CD1c-positive myeloid dendritic cell (primary cell): ENCODE data around the gene NDC1.
"Not testable (repeated sequence)": the region's sequence is repeated elsewhere in the genome, so short reads cannot be mapped to it uniquely, and the experiment has no call there.

Experiments
- DNase-seq: peaks from one replicate; pipeline ENCODE4 v3.0.0-alpha.2; 2016; ENCODE audit errors: extremely low spot score

NDC1 gene, protein sequence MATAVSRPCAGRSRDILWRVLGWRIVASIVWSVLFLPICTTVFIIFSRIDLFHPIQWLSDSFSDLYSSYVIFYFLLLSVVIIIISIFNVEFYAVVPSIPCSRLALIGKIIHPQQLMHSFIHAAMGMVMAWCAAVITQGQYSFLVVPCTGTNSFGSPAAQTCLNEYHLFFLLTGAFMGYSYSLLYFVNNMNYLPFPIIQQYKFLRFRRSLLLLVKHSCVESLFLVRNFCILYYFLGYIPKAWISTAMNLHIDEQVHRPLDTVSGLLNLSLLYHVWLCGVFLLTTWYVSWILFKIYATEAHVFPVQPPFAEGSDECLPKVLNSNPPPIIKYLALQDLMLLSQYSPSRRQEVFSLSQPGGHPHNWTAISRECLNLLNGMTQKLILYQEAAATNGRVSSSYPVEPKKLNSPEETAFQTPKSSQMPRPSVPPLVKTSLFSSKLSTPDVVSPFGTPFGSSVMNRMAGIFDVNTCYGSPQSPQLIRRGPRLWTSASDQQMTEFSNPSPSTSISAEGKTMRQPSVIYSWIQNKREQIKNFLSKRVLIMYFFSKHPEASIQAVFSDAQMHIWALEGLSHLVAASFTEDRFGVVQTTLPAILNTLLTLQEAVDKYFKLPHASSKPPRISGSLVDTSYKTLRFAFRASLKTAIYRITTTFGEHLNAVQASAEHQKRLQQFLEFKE

DNA sequence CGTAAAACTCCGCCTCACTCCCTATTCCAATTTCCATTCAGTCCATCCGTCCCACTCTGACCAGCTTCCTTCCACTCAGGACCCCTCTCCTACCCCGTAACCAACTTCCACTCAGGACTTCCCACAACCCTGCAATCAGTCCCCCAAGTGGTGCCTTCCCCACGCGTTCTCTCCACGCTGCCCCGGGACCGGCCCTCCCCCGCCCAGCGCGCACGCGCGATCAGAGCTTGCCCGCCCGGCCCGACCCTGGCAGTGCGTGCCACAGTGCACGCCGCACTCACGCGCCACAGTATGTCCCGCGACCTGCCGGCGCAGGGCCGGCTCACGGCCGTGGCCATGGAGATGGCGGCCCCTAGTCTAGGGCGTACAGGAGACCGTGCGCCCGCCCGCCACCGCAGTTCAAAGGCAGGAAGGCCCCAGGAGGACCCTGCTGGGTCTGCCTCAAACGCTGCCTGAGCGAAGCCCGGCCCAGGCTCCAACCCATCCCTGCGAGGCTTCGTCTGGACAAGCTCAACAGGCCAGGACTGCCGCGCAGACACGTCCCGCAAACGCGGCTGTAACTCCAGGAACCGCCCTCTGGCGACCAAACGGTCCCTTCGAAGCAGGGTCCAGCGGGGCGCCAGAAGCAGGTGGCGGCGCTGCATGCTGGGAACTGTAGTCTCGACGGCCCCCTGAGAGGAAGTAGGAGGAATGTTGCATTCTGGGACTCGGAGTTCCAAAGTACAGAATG lies at the start of gene NDC1:
Gene NDC1, minus strand, starts transcription at position 373 of the 730 bp plus-strand sequence. Its CDS starts 35 bp downstream, at position 338.
- DNase-seq = peak; percentile 94

DNA sequence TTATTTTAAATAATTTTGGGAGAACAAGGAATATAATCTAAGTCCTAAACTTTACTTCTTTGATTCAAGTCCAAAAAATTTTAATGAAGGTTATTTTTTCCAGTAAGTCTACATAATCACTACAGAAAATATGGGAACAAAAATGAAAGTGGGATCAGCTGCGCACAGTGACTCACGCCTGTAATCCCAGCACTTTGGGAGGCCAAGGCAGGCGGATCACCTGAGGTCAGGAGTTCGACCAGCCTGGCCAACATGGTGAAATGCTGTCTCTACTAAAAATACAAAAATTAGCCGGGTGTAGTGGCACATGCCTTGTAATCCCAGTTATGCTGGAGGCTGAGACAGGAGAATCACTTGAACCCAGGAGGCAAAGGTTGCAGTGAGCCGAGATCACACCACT lies 45.5 kb upstream of the NDC1 start:
- not testable (repeated sequence) for DNase-seq

DNA sequence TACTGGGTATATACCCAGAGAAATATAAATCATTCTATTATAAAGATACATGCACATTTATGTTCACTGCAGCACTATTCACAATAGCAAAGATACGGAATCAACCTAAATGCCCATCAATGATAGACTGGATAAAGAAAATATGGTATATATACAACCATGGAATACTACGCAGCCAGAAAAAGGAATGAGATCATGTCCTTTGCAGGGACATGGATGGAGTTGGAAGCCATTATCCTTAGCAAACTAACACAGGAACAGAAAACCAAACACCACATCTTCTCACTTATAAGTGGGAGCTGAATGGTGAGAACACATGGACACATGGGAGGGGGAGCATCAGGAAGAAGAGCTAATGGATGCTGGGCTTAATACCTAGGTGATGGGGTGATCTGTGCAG lies 43.8 kb upstream of the NDC1 start:
- DNase-seq = not testable (repeated sequence)

DNA sequence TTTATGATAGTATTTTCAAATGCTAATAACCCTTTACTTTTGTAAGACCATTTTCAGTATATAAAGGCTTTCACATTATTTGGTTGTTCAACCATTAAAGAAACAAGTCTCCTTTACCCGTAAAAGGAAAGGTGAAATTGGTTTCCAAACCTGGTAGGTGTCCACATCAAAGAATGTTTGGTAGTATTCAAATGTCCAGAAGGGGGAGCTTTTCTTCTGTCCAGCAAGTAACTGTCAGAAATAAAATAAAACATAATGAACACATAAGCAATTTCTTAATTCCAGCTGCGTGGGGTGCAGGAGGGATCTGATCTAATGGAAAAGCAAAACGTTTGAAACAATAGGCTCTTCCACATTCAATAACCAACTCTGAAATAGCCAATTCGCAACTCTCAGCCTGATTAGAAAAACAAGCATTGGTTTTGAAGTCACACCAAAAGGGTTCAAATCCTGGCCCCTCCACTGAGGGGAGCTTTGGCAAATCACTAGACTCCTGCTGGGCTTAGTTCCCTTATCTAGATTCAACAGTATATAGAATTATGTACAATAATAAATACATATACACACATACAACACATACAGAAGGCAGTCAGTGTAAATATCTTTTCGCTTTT lies 40.5 kb upstream of the NDC1 start:
- DNase-seq = peak; percentile 67

DNA sequence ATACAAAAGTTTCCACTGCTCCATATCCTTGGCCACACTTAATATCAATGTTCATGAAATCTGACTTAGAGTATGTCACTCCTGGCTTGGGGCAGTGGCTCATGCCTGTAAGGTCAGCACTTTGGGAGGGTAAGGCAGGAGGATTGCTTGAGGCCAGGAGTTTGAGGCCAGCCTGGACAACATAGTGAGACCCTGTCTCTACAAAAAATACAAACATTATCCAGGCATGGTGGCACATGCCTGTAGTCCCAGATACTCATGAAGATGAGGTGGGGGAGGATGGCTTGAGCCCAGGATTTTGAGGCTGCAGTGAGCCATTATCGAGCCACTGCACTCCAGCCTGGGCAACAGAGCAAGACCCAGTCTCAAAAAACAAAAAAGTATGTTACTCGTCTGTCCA lies 37.1 kb upstream of the NDC1 start:
- DNase-seq = not testable (repeated sequence)

DNA sequence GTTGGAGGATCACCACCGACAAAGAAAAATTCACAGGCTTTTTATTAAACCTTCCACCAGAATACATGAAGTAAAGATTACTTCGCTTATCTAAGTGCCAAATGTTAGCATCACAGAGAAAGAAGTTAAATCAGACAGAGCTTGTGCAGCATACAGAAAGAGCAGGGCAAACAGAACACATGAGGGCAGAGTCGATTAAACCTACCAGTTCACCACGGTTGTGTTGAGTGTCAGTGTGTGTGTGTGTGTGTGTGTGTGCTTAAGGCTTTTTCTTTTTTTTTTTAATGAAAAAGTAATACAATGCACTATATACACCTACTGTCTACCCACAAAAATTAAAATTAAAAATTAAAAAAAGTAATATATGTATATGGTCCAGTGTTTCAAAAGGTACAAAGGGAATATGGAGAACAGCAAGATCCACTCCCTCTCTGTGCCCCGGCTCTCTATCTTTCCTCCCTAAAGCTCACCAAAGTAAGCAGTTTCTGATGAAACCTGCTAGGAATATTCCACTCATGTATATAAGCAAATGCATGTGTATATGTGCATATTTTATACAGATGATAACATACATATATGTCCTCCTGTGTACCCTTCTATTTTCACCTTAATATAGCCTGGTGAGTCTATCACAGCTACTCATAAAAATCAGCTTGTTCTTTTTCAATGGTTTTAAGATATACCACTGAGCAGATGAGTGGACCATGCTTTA lies 33.8 kb upstream of the NDC1 start:
- no peak for DNase-seq

DNA sequence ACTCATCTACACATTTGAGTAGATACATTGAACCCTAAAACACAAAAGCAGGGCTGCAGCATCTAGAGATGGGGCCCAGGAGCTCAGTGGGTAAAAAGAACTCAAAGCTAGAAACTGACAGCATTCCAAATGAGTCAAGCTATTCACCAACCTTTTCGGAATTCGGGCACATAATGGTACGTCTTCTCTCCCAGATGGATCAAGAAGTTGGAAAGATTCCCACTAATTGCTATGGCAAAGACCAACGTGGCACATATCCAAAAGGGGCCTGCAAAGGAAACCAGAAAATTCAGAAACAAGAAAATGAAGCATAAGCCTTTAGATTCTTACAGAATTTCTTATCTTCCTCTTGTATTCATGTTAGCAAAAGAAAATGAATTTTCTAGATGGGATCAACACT lies 33.1 kb upstream of the NDC1 start:
- no peak for DNase-seq

DNA sequence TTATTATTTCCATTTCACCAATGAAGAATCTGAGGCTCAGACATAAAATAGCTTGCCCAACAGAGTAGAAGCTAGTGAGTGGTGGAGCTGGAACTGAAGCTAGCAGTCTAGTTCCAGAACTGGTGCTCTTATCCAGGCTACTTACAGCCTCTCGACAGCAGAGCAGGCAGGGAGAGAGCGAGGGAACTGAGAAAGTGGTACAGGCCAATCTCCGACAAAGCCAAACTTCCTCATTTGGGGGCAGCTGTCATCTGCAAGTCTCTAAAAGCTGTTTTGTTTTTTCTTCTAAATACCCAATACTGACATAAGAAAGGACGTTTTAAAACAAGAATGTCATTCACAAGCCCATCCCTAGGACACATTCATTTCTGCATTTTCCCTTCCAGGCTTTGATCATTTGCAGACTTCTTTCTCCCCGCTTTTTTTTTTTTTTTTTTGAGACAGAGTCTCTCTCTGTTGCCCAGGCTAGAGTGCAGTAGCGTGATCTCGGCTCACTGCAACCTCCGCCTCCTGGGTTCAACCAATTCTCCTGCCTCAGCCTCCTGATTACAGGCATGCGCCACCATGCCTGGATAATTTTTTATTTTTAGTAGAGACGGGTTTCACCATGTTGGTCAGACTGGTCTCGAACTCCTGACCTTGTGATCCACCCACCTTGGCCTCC lies 31.5 kb upstream of the NDC1 start:
- DNase-seq = peak; percentile 48

DNA sequence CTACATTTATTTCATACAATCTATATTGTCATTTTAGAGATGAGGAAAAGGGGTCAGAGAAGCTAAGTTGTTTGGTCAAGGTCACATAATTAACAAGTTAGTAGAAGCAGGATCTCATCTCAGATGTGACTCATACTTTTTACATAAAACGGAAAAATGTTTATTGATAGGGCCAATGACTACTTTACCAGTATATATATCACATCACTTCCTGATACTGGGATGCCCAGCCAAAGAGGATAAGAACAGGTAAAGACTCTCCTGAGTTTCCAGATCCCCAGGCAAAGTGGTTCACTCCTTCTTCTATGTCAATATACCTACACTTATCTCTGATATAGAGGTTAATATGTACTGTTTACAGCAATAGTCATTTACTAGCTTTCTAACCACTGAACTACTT lies 30.5 kb upstream of the NDC1 start:
- no peak for DNase-seq

DNA sequence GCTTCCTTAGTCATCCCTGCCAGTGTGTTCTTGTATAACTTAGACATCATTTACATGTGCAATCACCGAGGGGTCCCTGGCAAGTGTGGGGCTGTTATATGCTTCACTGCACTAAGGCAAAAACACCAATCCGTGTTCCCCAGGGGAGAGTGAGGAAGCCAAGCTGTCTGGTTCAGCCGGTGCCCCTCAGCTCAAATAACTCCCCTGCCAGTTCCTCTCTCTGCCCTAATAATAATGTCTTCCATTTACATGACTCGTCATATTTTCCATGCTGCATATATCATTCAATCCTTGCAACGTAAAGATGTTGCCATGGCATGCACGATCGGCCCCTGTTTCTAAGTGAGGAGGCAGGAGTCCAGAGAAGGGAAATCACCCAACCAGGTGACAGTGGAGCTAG lies 24.4 kb upstream of the NDC1 start:
- DNase-seq = no peak

DNA sequence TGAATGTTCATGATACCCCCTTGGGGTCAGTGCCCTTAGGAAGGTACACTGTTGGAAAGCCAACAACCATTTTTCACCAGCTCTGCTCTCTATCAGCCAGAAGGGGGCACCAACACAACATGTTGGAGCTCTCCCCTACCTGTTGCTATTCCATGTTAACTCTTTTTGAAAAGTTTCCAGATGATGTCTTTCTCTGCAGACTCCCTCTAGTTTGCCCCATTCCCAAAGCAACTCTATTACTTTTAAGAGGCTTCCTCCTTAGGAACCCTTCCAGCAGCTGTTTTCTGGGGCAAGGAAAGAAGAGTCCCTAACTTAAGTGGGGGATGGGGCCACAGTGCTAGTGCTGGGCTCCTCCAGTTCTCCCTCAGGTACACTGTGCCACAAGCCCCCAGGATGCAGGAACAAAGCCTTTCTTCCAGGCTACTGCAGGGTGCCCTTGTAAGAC lies 22.9 kb upstream of the NDC1 start:
- DNase-seq = peak; percentile 60

DNA sequence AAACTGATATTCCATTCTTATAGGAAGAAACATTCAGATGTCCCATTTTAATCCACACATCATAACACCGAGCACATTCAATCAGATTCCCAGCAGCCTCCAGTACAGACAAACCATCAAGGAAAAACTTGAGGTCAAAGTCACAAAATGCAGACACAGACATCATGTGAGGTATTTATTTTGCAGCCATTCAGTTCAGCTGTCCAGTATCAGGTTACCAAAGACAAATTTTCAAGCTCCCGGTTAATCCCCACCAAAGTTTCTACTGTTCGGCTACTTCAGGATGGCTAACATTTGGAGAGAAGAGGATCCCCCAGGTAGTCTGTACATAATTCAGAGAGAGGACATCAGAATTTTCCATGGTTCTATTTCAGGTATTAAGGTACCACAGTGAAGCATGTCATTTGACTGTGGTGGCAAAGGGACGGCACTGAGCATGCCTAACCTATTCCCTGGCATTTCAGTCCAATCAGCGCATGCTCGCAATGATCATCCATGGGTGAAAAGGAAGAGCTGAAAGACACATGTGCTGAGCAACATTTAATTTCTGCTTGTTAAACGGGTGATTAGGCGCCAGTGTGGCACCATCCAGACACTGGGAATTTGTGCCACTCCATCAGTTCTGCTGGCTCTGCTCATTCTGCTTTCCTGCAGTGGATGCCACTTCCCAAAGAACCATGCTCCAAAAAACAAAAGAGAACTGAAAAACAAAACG lies 13.6 kb upstream of the NDC1 start:
- DNase-seq = no peak

DNA sequence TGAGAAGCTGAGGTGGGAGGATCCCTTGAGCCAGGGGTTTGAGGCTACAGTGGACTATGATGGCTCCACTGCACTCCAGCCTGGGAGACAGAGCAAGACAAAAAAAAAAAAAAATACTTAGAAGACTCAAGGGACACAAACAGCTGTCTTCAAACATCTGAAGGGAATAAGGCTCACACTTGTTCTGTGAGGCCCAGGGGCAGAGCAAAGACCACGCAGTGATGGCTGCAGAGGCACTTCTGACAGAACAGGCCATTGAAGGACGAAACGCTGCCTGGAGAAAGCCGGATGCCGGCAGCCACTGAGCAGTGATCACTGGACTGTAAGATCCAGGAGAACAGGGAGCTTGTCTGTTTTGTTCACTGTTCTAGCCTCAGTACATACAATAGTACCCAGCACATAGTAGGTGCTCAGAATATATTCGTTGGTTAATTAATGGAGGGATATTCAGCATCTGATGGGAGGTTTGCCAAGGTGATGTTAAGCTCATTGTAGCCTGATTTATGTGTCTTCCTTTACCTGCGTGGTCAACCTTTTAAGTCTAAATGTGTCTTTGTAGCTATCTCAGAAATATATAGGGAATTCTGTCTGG lies 12.1 kb upstream of the NDC1 start:
- no peak for DNase-seq

DNA sequence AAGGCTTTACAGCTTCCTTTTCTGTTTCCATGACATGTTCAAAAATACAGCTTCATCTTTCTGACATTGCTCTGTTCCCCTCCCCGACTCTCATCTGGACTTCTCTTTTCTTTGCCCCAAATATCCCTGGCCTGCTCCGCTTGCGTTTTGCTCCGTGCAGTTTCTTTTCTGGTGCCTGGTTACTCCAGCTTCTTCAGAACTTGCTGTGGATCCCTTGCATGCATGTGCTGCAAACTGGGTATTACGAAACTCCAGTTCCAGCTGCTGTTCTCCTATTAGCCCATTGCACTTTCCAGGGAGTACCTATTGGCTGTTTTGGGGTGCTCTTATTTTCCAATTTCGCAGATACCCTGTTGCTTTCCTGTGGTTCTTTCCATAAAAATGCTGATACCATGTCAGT lies 9.9 kb upstream of the NDC1 start:
- DNase-seq = no peak

DNA sequence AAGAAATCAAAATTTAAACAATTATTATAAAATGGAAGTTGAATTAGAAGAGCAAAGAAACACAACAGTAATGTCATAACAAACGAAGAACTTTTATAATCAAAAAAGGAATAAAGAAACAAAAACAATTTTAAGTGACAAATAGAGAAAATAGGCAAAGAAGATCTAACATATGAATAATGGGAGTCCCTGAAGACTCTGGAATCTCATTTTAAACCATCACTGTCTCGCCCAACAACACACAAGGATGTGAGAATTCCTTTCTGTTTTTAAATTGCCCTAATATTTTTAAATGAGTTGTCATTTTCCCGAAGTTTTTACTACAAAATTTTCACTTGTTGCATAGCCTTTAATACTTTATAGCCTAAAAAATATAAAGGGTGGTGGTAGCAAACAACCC lies 4.3 kb upstream of the NDC1 start:
- no peak for DNase-seq

DNA sequence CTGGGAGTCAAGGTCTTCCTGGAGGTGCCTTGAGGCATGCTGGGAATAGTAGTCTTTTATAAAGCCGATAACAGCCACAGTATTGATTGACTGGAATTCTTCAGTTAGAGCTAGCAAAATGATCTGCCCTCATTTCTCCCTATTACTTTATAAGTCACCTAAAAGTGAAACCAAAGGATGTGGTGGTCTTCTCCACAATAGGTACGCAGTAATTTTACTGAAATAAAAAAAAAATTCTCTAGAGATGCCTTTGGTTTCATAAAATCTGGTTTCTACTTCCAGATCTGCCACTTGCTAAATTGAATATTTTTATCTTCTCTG lies 518 bp upstream of the NDC1 start:
- DNase-seq = no peak

DNA sequence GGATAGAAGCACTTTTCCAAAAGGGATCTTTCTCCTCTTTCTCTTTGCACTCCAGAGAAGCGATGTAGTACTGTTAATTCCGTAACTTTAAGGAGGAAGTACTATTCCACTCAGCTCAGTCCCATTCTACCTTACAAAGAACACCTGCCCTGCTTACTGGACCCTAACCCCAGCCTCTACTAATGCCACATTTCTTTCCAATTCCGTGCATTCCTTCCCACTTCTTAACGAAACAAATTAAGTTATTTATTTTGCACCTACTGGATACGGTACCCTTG lies 511 bp downstream of the NDC1 start:
- DNase-seq = peak; percentile 21

DNA sequence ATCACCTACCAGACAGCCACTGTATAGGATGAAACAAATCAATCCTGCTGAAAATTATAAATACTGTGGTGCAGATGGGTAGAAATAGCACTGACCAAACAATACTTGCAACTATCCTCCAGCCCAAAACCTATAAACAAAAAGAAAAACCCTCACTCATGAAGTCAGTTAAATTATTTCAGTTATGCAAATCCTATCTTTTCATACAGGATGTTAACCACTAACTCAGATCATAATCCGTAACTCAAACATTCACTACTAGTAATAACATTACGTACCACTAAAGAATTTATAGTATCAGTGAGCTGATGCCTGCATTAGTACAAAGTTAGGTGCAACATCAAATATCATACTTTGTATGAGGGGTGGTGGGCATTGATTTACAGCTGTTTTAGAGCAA lies 2.6 kb downstream of the NDC1 start:
- no peak for DNase-seq

DNA sequence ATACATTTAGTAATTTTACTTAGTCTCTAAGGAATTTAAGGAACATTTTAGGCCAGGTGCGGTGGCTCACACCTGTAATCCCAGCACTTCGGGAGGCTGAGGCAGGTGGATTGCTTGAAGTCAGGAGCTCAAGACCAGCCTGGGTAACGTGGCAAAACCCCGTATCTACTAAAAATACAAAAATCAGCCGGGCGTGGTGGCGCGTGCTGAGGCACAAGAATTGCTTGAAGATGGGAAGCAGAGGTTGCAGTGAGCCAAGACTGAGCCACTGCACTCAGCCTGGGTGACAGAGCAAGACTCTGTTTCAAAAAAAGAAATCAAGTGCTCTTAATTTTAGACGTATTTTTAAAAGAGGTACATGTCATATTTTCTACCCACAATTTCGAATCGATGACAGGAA lies 3.3 kb downstream of the NDC1 start:
- DNase-seq = no peak

DNA sequence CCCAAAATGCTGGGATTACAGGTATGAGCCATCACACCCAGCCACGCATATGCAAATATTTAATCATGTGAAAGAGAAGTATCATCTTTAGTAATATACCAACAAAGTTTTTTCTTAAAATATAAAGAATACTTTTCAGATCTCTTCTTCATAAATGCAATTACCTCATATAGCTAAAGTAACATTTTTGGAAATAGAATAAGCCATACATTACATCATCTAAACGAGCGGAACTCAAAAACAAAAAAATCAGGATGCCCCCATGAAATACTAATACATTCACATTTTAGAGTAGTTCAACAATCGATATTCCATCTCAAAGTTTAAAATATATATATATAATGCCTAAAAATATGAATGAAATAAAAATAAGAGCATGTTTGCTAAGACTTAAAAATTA lies 4.7 kb downstream of the NDC1 start:
- DNase-seq = no peak
